GM19452 (cell line): ENCODE results near the gene TTC27.

Experiments
- ATAC-seq: cut with Tn5 transposase; IDR thresholded peaks from one replicate; pipeline ENCODE4 v1.9.1; 2021; ENCODE audit not compliant: unreplicated experiment

The TTC27 gene

DNA sequence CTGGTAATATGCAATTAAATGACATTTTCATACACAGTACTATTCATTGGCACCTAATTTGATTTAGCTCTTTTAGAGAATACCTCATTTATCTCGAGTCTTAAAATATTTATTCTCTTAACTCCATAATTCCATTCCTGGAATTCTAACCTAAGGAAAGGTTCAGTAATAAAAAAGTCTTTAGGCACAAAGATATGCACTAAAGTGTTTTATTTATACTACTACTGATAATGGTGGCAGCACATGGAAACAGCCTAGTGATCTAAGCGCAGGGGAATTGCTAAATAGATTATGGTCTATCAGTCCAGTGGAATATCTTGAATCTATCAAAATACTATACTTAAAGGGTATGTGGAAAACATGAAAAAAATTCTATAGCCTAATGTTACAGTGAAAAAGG, 176.4 kb downstream of the TTC27 start:
- no peak for ATAC-seq

DNA sequence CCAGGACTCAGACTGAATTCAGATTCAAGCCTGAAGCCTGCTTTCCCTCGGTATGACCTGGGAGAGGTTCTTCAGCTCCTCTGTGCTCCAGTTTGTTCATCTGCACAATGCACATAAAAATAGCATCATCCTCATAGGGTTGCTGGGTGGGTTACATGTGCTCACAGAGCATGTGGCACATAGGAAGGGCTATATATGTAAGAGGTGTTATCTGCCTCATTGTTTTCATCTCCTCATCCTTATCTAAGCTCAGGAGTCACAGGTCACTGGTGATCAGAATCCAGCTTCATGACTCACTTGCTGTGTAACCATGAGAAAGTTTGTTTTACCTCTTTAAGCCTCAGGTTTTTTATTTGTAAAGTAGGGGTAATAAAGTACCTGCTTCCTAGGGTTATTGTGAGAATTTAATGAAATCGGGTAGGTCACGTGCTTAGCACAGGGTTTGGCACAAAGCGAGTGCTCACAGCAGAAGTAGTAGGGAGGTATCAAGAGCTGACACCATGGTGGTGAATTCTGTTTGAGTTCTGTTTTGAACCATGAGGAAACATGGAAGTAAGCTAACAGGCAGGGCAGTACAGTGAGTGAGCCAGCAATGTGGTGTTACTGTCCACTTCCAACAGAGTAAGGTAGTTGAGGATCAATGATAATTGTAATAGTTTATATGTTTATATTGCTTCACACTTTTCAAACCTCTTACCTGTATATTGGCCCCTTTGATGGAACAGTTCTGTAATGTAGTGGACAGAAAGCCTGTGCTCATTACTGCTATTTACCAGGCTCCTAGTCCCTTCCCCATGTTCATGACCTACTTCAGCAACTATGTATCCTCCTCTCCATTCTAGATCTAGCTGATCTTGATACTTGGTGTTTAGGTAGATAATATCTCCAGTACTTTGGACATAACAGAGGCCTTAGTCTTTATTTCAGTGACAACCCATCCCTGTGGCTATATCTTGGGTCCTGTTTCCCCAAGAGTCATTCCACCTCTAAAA, 177.6 kb downstream of the TTC27 start:
- no peak for ATAC-seq

DNA sequence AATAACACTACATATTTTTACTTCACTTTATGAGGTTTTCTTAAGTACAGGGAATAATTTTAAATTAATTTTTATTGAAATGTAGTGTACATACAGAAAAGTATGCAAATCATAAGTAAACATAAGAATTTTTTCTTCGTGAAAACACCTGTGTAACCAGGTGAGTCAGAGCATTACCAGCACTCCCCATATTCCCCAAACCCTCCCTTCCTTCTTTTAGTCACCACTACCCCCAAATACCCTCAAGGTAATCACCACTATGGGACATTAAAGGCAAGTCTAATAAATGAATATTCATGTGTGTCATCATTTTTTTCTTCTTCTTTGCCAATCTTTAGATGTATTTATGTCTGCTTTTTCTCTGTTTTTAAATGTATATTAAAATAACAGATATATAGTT, 179.0 kb downstream of the TTC27 start:
- no peak for ATAC-seq

DNA sequence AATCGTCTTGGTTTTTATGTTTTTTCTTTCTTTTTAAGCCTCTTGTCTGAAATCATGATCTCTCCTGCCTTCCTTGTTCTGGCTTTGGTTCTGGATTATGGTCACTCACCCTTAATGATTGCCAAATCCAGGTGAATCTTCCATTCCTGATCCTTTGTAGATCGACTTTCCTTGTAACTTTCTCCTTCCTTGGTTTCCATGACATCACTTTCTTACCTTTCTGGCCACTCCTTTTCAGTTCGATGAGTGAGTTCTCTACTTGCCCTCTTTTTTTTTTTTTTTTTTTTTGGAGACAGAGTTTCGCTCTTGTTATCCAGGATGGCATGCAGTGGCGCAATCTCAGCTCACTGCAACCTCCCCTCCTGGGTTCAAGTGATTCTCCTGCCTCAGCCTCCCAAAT, 179.8 kb downstream of the TTC27 start:
- no peak for ATAC-seq

DNA sequence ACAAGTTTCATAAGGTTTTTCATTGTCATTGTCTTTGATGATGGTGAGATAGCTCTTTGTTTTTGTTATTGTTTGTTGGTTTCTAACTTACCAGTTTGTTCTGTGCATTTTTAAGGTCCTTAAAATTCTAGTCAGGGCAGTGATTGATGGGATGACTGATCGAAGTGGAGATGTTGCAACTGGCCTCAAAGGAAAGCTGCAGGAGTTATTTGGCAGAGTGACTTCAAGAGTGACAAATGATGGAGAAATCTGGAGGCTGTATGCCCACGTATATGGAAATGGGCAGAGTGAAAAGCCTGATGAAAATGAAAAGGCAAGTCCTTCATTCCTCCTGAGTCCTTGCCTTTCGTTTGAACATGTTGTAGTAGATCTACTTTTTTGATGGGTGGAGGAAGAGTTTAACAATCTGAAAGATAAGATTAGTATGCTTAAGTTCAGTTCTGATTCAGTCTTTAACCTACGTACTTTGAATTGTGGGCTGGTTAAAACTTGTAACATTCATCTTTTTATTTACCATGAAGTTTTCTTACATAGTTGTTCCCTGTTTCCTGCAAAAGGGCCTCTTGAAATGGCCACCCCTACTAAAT, 183.2 kb downstream of the TTC27 start:
- ATAC-seq, result no peak

DNA sequence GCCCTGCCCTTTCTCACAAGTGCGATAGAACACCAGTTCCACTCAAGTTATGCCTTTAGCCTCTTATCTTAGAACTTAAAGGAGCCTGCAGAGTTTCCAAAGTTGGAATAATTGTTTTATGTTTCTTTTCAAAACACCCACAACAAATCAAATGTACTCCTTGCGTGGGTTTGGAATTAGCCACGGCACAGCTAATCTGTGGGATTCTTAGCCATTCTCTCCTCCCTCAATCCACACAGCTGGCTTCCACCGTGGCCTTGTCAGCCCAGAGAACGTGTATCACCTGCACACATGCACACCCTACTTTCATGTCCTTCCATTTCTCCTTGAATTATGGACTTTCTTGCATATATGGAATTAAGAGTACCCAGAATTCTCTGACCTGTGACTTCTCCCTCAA, 183.8 kb downstream of the TTC27 start:
- ATAC-seq, result no peak

DNA sequence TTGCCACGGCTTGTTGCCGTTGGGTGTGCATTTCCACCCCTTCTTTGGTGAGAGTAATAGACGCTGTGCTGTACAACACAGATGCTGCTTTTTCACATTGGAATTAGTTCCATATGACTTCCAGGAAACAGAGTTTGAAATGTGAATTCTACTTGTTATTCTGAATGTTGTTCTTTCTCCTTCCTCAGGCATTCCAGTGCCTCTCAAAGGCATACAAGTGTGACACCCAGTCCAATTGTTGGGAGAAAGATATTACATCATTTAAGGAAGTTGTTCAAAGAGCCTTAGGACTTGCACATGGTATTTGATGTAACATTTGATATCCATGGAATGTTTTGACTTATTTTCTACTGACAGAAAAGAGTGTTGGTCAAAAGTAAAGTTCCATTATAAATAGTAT, 184.5 kb downstream of the TTC27 start:
- ATAC-seq, result no peak

DNA sequence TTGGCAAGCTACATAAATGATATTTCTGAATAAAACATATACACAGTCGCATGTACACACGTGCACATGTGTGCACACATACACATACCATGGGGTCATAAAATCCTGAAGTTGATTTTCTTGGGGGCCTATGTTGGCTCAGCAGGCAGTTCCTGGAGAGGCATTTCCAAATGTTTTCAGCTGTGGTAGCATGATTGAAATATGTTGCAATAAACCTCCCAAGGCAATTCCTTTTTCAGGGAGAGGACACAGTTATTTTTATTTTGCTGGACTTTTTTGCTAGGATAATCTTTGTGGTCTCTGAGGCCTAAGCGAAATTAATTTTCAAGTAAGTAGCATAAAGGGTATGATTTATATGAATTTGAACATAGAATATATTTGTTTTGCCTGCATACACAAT, 192.2 kb downstream of the TTC27 start:
- no peak for ATAC-seq

DNA sequence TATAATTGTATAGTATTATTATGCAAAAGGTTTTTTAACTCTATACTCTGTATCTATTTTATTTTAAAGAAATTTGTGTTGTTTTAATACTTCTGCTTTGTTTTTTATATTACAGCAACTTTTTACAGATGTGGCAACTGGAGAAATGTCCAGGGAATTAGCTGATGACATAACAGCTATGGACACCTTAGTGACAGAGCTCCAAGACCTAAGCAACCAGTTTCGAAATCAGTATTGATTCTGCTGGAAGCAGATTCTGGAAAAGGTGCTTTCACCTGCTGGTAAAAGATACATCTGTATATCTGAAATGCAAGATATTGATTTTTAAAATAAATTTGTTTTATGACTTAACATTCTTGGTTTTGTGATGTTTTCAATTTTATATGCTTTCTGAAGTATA, 192.9 kb downstream of the TTC27 start:
- no peak for ATAC-seq

DNA sequence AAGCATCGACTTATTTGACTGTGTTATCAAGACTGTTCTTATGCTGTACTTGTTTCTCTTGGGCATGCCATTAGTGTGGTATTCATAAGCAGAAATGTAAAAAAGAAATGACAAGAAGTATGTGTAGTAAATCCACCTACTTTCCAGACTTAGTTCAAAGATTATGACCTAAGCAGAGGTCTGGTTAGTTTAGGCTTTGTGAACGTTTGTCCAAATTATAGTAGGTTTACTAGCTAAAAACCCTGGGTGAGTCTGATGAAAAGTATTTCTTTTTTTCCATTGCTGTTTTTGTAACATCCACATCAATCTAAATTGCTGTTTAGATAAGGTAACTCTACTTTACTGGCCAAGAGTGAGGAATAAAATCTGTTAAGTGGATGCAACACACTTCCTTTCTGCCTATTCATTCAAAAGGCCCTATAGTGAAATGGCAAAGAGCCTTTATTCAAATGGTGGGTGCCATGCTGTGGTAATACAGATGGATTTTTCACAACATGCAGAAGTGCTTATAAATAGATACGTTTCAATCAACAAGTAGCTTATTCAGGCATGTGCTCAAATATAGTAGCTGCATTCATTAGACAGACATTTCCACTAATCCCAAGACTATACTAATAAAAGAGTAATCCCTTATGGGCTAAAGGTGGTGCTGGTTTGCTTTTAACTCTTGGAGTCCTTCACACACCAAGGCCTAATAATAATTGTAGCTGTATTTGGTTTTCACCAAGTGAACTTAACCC, 196.4 kb downstream of the TTC27 start:
- no peak for ATAC-seq

DNA sequence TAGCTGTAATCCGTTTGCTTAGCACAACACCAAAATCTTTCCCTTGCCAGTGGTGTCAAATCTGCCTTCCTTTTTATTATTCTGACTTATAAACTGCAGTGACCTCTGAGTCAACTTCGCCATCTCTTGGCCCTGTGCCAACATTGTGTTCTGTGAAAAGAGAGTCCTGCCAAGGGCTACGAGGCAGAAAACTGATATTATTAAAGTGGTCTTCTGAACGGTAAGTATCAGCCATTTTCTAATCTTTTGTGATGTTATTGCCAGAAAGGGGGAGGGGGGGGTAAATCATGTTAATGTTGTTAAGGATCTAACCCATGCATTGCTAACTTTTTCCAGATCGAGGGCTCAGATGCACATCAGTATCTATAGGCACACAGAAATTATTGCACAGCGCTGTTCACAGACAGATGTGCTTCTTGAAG, 197.5 kb downstream of the TTC27 start:
- no peak for ATAC-seq

DNA sequence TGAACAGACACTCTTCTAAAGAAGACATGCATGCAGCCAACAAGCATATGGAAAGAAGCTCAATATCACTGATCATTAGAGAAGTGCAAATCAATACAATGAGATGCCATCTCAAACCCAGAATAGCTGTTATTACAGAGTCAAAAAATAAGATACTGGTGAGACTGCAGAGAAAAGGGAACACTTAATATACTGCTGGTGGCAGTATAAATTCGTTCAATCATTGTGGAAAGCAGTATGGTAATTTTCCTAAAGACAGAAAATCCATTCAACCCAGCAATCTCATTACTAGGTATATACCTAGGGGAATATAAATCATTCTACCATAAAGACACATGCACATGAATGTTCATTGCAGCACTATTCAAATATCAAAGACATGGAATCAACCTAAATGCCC, 202.3 kb downstream of the TTC27 start:
- ATAC-seq, result no peak

DNA sequence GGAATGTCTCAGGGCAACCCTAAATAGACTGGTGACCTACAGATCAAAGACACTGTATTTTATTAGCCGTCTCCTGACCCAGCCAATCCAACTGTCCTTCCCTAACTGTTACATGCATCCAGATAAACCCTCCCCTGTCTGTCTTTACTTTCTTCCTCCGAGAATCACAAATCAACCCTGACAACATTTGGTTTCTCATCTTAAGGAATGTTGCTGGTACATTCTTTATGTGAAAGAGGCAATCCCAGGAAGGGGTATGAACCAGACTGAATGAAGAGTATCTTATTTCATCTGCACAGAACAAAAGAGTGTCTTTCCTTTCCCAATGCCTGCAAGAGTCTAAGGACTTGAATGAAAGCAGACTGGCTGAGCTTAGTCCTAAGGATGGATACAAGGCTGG, 205.0 kb downstream of the TTC27 start:
- ATAC-seq, result no peak

DNA sequence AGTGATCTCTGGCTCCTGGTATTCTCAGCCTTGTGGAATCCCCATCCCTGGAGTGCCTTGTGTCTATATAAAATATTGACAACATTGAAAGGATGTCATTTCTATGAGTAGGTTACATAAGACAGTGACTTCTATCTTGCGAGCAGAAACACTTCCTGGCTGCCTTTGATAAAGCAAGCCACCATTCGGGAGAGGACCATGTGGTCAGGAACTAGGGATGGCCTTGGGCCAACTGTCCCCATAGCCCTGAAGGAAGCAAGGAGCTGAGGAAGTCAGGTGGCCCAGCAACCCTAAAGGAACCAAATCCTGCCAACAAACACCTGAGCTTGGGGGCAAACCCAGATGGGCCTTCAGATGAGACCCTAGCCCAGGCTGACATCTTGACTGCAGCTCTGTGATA, 205.9 kb downstream of the TTC27 start:
- no peak for ATAC-seq

DNA sequence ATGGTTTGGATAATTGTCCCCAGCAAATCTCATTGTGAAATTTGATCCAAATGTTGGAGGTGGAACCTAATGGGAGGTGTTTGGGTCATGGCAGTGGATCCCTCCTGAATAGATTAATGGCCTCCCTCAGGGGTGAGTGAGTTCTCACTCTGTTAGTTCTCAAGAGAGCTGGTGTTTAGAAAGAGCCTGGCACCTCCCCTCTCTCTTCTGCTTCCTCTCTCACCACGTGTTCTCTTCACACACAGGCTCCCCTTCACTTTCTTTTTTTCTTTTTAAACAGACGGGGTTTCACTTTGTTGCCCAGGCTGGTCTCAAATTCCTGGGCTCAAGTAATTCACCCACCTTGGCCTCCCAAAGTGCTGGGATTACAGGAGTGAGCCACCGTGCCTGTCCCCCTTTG, 207.3 kb downstream of the TTC27 start:
- no peak for ATAC-seq

DNA sequence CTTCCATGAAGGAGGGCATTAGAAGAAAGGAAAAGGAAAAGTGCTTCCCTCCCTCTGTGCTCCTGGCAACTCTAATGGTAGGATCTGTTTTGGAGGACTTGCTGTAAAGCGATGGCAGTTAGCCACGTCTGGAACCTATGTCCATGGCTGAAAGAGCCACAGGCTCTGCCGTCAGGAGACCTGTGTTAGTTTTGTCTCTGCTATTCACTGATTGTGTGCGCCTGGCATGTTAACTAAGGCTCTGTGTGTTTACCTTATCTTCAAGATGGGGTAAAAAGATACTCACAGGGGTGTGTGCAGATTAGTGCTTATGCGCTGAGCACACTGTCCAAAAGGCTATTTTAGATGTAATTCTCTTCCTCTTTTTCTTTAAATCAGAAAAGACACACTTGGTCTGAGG, 209.1 kb downstream of the TTC27 start:
- ATAC-seq, result no peak

DNA sequence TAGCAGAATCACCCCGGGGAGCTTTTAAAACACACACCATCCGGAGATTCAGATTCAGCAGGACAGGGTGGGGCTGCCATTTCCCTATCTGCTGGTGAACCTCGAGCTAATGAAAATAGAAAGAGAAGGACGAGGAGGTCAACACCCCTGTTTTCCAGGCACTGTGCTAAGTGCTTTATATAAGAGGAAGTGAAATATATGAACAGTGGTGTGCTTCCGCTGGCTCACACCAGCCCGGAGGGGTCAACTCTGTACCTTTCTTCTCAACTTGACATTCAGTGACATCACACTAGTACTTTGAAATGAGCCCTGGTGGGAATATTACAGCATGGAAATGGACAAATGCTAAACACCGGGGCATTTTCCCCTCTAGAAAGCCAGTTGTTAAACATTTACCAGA, 210.6 kb downstream of the TTC27 start:
- ATAC-seq, result peak; percentile 70

DNA sequence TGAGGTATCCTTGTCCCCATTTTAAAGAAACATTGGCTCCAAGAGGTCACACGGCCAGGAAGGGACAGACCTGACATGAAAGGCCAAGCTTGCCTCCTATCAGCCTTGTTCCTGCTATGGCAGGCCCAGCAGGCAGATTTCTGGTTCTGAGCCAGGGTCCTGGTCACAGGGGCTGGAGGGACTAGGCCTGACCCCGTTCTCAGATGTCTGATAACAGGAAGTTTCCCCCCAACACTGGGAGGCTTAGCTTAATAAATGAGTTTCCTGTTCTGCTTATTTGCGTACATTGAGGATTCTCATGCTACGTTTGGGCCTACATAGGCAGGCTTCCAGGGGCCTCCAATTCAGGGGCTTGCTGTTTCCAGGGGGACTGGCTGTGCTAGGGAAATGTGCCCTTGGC, 211.1 kb downstream of the TTC27 start:
- no peak for ATAC-seq

DNA sequence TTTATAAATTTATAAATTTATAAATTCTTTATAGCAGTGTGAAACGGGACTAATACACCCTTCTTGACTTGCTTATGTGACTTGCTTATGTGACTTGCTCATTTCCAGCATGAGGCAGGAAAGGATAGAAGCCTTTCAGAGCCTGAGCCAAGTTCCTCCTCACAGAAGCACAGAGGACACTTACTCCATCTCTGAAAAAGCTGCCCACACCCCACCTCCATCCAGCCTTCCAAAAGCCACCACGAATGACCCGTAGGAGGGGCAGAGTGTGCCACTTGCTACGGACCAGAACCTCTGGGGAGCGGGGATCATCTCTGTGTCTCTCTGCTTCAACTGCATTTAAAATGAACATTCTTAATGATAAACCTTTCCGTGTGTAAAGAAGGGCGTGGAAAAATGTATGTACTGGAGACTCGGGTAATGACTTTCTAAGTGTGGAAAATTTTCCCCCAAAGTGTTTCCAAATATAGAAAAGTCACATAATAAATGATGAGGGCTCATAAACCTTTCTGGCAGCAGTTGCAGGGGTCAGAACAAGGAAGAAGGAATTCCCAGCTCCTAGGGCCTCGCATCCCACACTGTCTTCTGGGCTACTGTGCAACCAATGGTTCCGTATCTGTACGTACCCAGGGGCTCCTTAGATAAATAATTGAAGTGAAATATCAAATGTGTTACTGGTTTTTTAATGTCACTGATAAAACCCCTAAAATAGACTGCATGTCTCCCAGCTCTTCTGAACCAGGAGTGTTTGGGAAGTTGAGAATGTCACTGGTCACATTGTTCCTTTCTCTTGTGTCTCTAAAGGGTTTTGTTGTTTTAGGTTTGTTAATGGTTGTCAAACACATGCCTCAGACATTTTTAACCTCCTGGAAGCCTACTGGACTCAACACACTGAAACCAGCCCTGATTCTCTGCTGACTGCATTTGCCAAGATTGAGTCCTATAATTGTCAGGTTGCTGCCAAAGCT, 214.4 kb downstream of the TTC27 start:
- no peak for ATAC-seq

DNA sequence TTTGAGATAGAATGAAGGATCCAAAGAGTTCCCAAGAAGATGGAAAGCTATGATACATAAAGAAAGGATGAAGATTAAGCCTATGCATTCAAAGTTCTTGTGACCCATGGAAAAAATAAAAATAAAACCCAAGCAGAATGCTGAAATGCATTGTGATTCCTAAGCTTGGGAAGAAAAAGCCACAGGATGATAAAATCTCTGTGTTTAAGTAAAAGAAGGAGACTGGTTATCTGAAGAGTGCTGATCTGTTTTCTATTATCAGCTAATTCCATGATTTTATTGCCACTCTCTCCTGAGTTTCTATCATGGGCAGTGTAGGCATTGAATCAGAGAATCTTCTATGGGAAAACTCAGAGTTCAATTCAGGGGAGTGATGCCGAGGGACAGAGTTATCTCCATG, 215.8 kb downstream of the TTC27 start:
- no peak for ATAC-seq

DNA sequence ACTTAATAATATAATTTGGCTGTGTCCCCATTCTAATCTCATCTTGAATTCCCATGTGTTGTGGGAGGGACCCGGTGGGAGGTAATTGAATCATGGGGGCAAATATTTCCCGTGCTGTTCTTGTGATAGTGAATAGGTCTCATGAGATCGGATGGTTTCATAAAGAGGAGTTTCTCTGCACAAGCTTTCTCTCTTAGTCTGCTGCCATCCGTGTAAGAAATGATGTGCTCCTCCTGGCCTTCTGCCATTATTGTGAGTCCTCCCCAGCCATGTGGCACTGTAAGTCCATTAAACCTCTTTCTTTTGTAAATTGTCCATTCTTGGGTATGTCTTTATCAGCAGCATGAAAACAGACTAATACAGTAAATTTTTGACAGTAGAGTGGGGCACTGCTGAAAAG, 216.4 kb downstream of the TTC27 start:
- no peak for ATAC-seq
